Spleen (tissue), 11 donors: ENCODE results near the gene BCL2L11. TPM values are rescaled to one million over a fixed set of nuclear protein-coding genes. Genes with fewer than 3 reads are reported as not detected.

Experiments
- DNase-seq: peaks from one replicate; pipeline ENCODE4 v3.0.0-alpha.2; 2020
- H3K27ac ChIP-seq, 8 donors: fragments of 200-600 bp; sonication (generic) in 7 of 8; 1 replicate in 4 of 8; 2 replicates in 4 of 8; pipeline versions ENCODE4 v1.5.0 to v1.8.0; 2016 to 2021; ENCODE audit warnings: inconsistent platforms in 4 of 8, mild to moderate bottlenecking in 4 of 8, moderate library complexity in 1 of 8
- H3K27me3 ChIP-seq, 7 donors: fragments of 200-600 bp; sonication (generic) in 6 of 7; replicated peaks in 1 of 7; 1 replicate in 4 of 7; 2 replicates in 3 of 7; pipeline versions ENCODE4 v1.5.0 to v1.8.0; 2016 to 2021; ENCODE audit warnings: inconsistent platforms in 3 of 7, mild to moderate bottlenecking in 1 of 7
- H3K36me3 ChIP-seq, 6 donors: fragments of 200-600 bp; sonication (generic) in 5 of 6; 1 replicate in 4 of 6; 2 replicates in 2 of 6; pipeline versions ENCODE4 v1.5.0 to v1.8.0; 2016 to 2021; ENCODE audit warnings: inconsistent platforms in 2 of 6
- H3K4me1 ChIP-seq, 6 donors: fragments of 200-600 bp; sonication (generic) in 5 of 6; 1 replicate in 3 of 6; 2 replicates in 3 of 6; pipeline versions ENCODE4 v1.5.0 to v1.8.0; 2016 to 2021; ENCODE audit warnings: inconsistent platforms in 3 of 6
- H3K4me3 ChIP-seq, 8 donors: fragments of 200-600 bp; sonication (generic) in 7 of 8; 1 replicate in 4 of 8; 2 replicates in 4 of 8; pipeline versions ENCODE4 v1.5.0 to v1.8.0; 2016 to 2021; ENCODE audit warnings: inconsistent platforms in 4 of 8, mild to moderate bottlenecking in 4 of 8, moderate library complexity in 2 of 8
- H3K9me3 ChIP-seq, 8 donors: fragments of 200-600 bp; sonication (generic) in 7 of 8; 1 replicate in 4 of 8; 2 replicates in 4 of 8; pipeline versions ENCODE4 v1.5.0 to v1.8.0; 2016 to 2021; ENCODE audit warnings: inconsistent platforms in 4 of 8
- CTCF ChIP-seq, 11 experiments: fragments of 200-600 bp in 7 of 11; fragments of 450-650 bp in 4 of 11; sonication (generic) in 4 of 11; IDR thresholded peaks in 8 of 11; conservative IDR thresholded peaks in 3 of 11; 1 replicate in 7 of 11; 2 replicates in 4 of 11; pipeline versions ENCODE4 v1.4.0 to v1.8.0; 2016 to 2021; ENCODE audit warnings: antibody characterized with exemption in 11 of 11, inconsistent platforms in 4 of 11, mild to moderate bottlenecking in 1 of 11
- POLR2A ChIP-seq, 3 donors: fragments of 450-650 bp; IDR thresholded peaks; one replicate each; pipeline ENCODE4 v1.5.1; 2017; ENCODE audit warnings: antibody characterized with exemption in 3 of 3, mild to moderate bottlenecking in 1 of 3
- POLR2AphosphoS5 ChIP-seq, 3 donors: sonication (generic); formaldehyde crosslinking; IDR thresholded peaks; one replicate each; pipeline ENCODE4 v1.5.1; 2017; ENCODE audit warnings: antibody characterized with exemption in 3 of 3
- WGBS, 5 donors: extraction: QIAGEN DNeasy Blood & Tissue Kit in 3 of 5; methylation state at CpG; one replicate each; pipeline versions ENCODE4 v1.1.5 to v1.1.7; 2013 to 2018; 5-methylcytosine and 5-hydroxymethylcytosine counted together
- intact Hi-C: fragments of 100-400 bp; cut with DNase I; formaldehyde crosslinking; loops from one replicate; pipeline ENCODE4 v1.15.0; 2023; ENCODE audit warnings: low total_unique reads
- polyA plus RNA-seq, 3 donors: library from polyadenylated mRNA; stranded (reverse); fragments of 200-250 nt; gene quantifications; one replicate each; pipeline ENCODE4 v1.2.1, GENCODE V29; 2013
- total RNA-seq, 7 donors: library from RNA; depleted of rRNA in 3 of 7; stranded (reverse); fragments of >200 nt in 3 of 7; fragmentation: NEBNext Ultra II Directional in 4 of 7; extraction: Animal tissue kit (Norgen Biotek cat#: 25700) in 4 of 7; gene quantifications; one replicate each; pipeline versions ENCODE4 v1.1.0 to v1.2.1, GENCODE V29; 2016 to 2021
- donor health status: healthy with polysubstance abuse.
- donor health status: DM: no; HTN: no; CAD: no; lungs with moderate emphysema.
- donor health status: DM: no; HTN: no; CAD: no.
- donor health status: Bipolar disorder and iron deficiency.
- donor health status: healthy.
- donor health status: DM: no; HTN: no; CAD: no.
- donor health status: DM: yes; HTN: yes; CAD: no.

Gene BCL2L11
- total and polyA plus RNA-seq, 10 donors: 4.6 to 95.2 (median 38.4) TPM

- TF ChIP-seq POLR2AphosphoS5 (IDR thresholded peaks at IDR 0.05) (no peak), POLR2A (IDR thresholded peaks at IDR 0.05) (no peak), CTCF (IDR thresholded peaks at IDR 0.05 in 8 of 11, conservative IDR thresholded peaks at IDR 0.05 in 3 of 11) (no peak)
- no peaks in the 10 kb centered on the region for H3K36me3 ChIP-seq
- WGBS, 5 donors: 86 to 93% (median 92%) methylated on average over 6 to 7 of the region's 7 CpGs
- H3K27me3 ChIP-seq: no peaks in the 10 kb centered on the region
- peaks cover 0 to 5% (median 0%) of the 10 kb centered on the region in 6 donors for H3K4me1 ChIP-seq
- no peak for DNase-seq
- no peak overlapping the region for H3K27ac ChIP-seq
- intact Hi-C loops: no loop called here
- H3K9me3 ChIP-seq: no peaks in the 10 kb centered on the region
- no peak overlapping the region for H3K4me3 ChIP-seq
Observed at GRCh38 chr2:111173338-111173737, 52.6 kb downstream of the BCL2L11 start.

GRCh38 chr2:111173856-111174255 lies 53.1 kb downstream of the BCL2L11 start:
- Histone ChIP-seq H3K4me3 (no peak overlapping the region), H3K9me3 (no peaks in the 10 kb centered on the region), H3K27me3 (no peaks in the 10 kb centered on the region), H3K36me3 (no peaks in the 10 kb centered on the region), H3K4me1 (peaks cover 0 to under 1% (median 0%) of the 10 kb centered on the region in 6 donors), H3K27ac (no peak overlapping the region)
- 90 to 97% (median 93%) methylated on average over 6 of the region's 6 CpGs for WGBS, 5 donors
- TF ChIP-seq POLR2A (IDR thresholded peaks at IDR 0.05) (no peak), POLR2AphosphoS5 (IDR thresholded peaks at IDR 0.05) (no peak), CTCF (IDR thresholded peaks at IDR 0.05 in 8 of 11, conservative IDR thresholded peaks at IDR 0.05 in 3 of 11) (no peak)
- no peak for DNase-seq
- intact Hi-C loops: no loop called here

- Histone ChIP-seq H3K9me3 (no peaks in the 10 kb centered on the region), H3K4me3 (no peak overlapping the region), H3K4me1 (no peaks in the 10 kb centered on the region), H3K27me3 (no peaks in the 10 kb centered on the region), H3K27ac (no peak overlapping the region), H3K36me3 (no peaks in the 10 kb centered on the region)
- intact Hi-C loops: no loop called here
- DNase-seq: peak; percentile 25
- TF ChIP-seq CTCF (IDR thresholded peaks at IDR 0.05 in 8 of 11, conservative IDR thresholded peaks at IDR 0.05 in 3 of 11) (no peak), POLR2AphosphoS5 (IDR thresholded peaks at IDR 0.05) (no peak), POLR2A (IDR thresholded peaks at IDR 0.05) (no peak)
- 62 to 81% (median 74%) methylated on average over 4 of the region's 4 CpGs for WGBS, 5 donors
Observed at GRCh38 chr2:111175615-111176014, 54.9 kb downstream of the BCL2L11 start.

- intact Hi-C loops: no loop called here
- Histone ChIP-seq H3K27ac (no peak overlapping the region), H3K27me3 (no peaks in the 10 kb centered on the region), H3K4me1 (no peaks in the 10 kb centered on the region), H3K36me3 (no peaks in the 10 kb centered on the region), H3K4me3 (no peak overlapping the region), H3K9me3 (no peaks in the 10 kb centered on the region)
- TF ChIP-seq POLR2A (IDR thresholded peaks at IDR 0.05): no peak
- TF ChIP-seq POLR2AphosphoS5 (IDR thresholded peaks at IDR 0.05): no peak
- TF ChIP-seq CTCF (IDR thresholded peaks at IDR 0.05 in 8 of 11, conservative IDR thresholded peaks at IDR 0.05 in 3 of 11): no peak
- DNase-seq: peak; percentile 41
- 79 to 95% (median 85%) methylated on average over 7 of the region's 7 CpGs for WGBS, 5 donors
Observed at GRCh38 chr2:111176388-111176787, 55.7 kb downstream of the BCL2L11 start.
